ENCODE results near the gene ST8SIA1.
"Not testable (repeated sequence)": the region's sequence is repeated elsewhere in the genome, so short reads cannot be mapped to it uniquely, and the experiment has no call there.

Gene ST8SIA1

DNA sequence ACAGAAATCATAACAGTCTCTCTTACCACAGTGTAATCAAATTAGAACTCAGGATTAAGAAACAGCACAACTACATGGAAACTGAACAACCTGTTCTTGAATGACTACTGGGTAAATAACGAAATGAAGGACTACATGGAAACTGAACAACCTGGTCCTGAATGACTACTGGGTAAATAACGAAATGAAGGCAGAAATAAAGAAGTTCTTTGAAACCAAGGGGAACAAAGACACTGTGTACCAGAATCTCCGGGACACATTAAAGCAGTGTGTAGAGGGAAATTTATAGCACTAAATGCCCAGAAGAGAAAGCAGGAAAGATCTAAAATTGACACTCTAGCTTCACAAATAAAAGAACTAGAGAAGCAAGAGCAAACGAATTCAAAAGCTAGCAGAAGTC, 185.2 kb downstream of the ST8SIA1 start:
- DNase-seq: not testable (repeated sequence)

DNA sequence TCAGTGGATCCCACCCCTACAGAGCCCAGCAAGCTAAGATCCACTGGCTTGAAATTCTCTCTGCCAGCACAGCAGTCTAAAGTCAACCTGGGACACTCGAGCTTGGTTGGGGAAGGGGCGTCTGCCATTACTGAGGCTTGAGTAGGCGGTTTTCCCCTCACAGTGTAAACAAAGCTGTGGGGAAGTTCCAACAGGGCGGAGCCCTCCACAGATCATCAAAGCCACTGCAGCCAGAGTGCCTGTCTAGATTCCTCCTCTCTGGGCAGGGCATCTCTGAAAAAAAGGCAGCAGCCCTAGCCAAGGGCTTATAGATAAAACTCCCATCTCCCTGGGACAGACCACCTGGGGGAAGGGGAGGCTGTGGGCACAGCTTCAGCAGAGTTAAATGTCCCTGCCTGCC, 187.8 kb downstream of the ST8SIA1 start:
- not testable (repeated sequence) for DNase-seq

Data from cerebellar nuclear complex (tissue), 1 donor.